HG02571 (cell line): ENCODE results near the gene COL1A2.

Source experiments
- ATAC-seq: cut with Tn5 transposase; IDR thresholded peaks from one replicate; pipeline ENCODE4 v1.9.1; 2021; ENCODE audit warnings: mild to moderate bottlenecking, moderate library complexity; ENCODE audit not compliant: unreplicated experiment

Gene COL1A2

DNA sequence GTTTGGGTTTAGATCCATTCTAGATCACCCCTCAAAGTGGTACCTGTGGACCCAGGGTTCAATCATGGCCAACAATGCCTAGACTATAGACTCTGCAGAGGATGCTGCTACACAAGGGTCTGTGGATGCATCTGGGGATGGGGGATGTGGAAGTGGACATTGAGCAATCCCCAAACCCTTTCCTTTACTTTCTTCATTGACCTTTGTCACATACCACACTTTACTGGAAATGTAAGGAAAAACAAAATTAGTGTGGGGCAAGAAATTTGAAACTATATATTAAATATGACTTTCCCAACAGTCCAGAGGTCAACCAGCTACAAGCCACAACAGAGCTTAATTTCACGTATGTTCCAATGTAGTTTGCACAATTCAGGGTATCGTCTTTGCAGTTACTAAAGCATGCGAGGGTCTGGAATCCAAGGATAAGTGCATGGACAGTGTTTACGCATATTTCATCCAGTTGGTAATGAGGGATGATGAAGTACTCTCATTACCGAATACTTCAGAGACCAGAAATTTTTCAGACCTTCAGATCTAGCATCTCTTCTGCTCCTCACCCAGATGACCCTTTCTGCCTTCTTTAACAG, 81.7 kb downstream of the COL1A2 start:
- no peak for ATAC-seq

DNA sequence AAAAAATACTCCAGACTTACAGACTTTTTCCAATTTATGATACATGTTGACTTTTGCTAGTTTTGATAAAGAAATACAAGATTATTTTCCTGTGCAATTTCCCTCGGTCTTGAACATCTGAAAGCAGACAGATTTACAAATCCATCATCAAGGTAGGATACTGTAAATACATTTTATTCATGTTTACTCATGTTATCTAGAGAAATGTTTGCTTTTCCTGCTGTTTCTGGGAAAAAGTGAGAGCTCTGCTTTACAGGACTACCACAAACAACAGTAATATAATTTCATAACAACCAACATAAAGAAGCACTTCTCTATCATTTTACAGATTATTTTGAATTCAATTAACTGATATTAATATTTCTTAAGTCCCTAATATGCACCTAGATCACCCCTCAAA, 83.2 kb downstream of the COL1A2 start:
- ATAC-seq, result no peak

DNA sequence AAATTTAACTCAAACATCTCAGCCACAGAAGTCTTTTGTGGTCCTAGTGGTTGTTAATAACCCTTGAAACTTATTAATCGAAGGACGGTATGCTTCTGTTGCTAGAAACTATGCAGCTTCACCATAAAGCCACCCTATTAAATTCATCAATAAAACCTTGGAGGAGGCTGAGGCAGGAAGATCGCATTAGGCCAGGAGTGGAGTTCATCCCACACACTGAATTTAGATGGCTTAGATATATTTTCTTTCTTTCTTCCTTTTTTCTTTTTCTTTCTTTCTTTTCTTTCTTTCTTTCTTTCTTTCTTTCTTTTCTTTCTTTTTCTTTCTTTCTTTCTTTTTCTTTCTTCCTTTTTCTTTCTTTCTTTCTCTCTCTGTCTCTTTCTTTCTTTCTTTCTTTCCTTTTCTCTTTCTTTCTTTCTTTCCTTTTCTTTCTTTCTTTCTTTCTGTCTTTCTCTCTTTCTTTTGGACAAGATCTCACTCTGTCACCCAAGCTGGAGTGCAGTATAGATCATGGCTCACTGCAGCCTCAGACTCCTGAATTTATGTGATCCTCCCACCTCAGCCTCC, 84.0 kb downstream of the COL1A2 start:
- ATAC-seq, result no peak
